Osteocyte (in vitro differentiated cells): ENCODE measurements around the gene P2RX6. TPM values are rescaled to one million over a fixed set of nuclear protein-coding genes. Genes with fewer than 3 reads are reported as not detected.
"Not testable (repeated sequence)": the region's sequence is repeated elsewhere in the genome, so short reads cannot be mapped to it uniquely, and the experiment has no call there.

Source experiments
- DNase-seq: peaks from one replicate; pipeline ENCODE4 v3.0.0; 2021; ENCODE audit warnings: mixed read lengths; ENCODE audit not compliant: unreplicated experiment; ENCODE audit errors: extremely low spot score
- H3K27ac Mint-ChIP-seq: one replicate; pipeline ENCODE4 v1.8.0; 2021; ENCODE audit warnings: mild to moderate bottlenecking, mixed read lengths; ENCODE audit not compliant: unreplicated experiment
- H3K27me3 Mint-ChIP-seq: one replicate; pipeline ENCODE4 v1.8.0; 2021; ENCODE audit warnings: mixed read lengths; ENCODE audit not compliant: unreplicated experiment
- H3K36me3 Mint-ChIP-seq: one replicate; pipeline ENCODE4 v1.8.0; 2021; ENCODE audit warnings: mixed read lengths; ENCODE audit not compliant: unreplicated experiment
- H3K4me1 Mint-ChIP-seq: one replicate; pipeline ENCODE4 v1.8.0; 2021; ENCODE audit warnings: mixed read lengths; ENCODE audit not compliant: unreplicated experiment
- H3K4me3 Mint-ChIP-seq: one replicate; pipeline ENCODE4 v1.8.0; 2021; ENCODE audit warnings: mild to moderate bottlenecking, moderate library complexity, mixed read lengths; ENCODE audit not compliant: unreplicated experiment
- H3K9me3 Mint-ChIP-seq: one replicate; pipeline ENCODE4 v1.8.0; 2021; ENCODE audit warnings: mixed read lengths; ENCODE audit not compliant: unreplicated experiment
- total RNA-seq: library from RNA; stranded (reverse); gene quantifications from 2 replicates; pipeline ENCODE4 v1.2.1, GENCODE V29; 2021
- TF ChIP-seq, protein P1 (sequence below): fragments of 200-600 bp; sonication (generic); IDR thresholded peaks from 2 replicates; pipeline ENCODE4 v1.5.0; 2021; ENCODE audit warnings: antibody characterized with exemption, mild to moderate bottlenecking, moderate library complexity

P2RX6 gene
- total RNA-seq, 1 donor from 2014 or later, result 3.5 TPM

DNA sequence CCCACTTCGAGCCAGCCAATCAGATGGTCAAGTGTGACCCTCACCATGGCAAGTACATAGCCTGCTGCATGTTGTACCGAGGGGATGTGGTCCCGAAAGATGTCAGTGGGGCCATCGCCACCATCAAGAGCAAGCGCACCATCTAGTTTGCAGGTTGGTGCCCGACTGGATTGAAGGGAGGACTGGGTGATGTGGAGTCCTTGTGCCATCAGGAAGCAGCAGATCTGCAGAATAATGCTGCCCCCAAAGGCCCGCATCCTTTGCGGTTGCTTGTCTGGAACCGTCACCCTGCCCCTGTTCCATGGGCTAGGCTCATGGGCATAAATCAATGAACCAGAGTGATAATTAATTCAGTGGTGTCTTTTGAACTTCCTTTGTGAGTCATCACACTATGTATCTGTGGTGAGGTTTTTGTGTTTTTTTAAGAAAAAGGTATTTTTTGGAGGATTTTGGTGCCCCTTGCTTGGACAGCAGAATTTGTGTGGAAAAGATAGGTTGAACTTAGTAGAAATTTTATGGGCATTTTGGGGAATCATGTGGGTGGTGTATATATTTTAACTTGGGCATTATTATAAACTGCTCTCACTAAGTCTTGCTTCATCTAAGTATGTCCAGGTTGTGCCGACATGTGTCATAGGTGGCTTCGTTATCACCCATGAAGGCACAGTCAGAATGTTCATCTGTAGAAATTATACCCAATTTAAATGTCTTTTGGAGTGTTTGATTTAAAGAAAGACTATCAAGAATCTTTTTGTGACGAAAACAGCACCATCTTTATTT lies 53.1 kb downstream of the P2RX6 start:
- H3K4me1 Mint-ChIP-seq, result no peaks in the 10 kb centered on the region
- no peak overlapping the region for H3K4me3 Mint-ChIP-seq
- H3K9me3 Mint-ChIP-seq, result no peaks in the 10 kb centered on the region
- peaks cover 9% of the 10 kb centered on the region for H3K27me3 Mint-ChIP-seq
- no peak overlapping the region for H3K27ac Mint-ChIP-seq
- DNase-seq, result no peak
- TF ChIP-seq, protein P1, sequence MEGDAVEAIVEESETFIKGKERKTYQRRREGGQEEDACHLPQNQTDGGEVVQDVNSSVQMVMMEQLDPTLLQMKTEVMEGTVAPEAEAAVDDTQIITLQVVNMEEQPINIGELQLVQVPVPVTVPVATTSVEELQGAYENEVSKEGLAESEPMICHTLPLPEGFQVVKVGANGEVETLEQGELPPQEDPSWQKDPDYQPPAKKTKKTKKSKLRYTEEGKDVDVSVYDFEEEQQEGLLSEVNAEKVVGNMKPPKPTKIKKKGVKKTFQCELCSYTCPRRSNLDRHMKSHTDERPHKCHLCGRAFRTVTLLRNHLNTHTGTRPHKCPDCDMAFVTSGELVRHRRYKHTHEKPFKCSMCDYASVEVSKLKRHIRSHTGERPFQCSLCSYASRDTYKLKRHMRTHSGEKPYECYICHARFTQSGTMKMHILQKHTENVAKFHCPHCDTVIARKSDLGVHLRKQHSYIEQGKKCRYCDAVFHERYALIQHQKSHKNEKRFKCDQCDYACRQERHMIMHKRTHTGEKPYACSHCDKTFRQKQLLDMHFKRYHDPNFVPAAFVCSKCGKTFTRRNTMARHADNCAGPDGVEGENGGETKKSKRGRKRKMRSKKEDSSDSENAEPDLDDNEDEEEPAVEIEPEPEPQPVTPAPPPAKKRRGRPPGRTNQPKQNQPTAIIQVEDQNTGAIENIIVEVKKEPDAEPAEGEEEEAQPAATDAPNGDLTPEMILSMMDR, result no peak
- H3K36me3 Mint-ChIP-seq, result no peaks in the 10 kb centered on the region

DNA sequence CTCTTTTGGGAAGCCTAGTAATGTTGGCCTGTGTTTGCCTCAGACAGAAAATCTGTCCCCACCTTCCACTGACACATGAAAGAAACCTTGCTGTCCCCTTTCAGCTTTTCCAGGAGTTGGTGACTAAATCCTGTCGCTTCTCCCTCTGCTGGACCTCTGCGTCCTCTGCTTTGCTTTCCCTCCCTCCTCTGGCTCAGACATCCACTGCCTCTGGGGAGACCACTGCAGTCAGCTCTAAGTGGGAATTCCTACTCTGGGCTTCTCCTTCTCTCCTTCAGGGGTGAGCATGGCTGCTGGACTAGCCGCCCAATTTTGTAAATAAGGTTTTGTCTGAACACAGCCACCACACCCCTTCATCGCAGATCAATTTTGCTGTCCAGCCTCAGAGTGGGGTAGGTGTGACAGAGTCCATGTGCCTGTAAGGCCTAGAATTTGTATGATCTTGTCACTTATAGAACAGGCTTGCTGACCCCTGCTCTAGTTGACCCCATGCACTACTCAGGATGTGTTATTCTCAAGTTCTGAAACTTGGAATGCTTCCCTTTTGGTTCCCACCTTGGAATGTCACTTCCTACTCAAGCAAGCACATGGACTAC lies 53.8 kb downstream of the P2RX6 start:
- H3K36me3 Mint-ChIP-seq, result no peaks in the 10 kb centered on the region
- H3K27ac Mint-ChIP-seq, result no peak overlapping the region
- TF ChIP-seq, protein P1, result no peak
- H3K27me3 Mint-ChIP-seq, result peaks cover 9% of the 10 kb centered on the region
- H3K4me1 Mint-ChIP-seq, result no peaks in the 10 kb centered on the region
- no peaks in the 10 kb centered on the region for H3K9me3 Mint-ChIP-seq
- no peak overlapping the region for H3K4me3 Mint-ChIP-seq
- DNase-seq, result no peak

DNA sequence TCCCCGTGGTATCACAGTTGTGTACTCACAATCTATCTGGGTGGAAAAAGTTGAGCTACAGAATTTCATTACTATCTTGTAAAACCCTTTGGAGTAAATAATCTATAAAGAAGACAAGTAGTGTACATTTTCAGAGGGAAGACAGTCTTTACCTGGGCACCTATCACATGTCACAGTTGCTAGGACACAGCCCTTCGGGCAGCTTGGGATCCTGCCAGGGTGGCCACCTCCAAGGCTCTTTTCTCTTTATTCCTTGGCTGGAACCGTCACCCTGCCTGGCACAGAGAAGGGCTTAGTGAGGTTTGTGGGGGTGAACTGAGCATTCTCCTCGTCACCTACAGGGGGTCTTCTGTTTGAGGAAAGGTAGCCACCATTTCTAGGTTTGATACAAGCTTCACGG lies 54.4 kb downstream of the P2RX6 start:
- H3K9me3 Mint-ChIP-seq, result no peaks in the 10 kb centered on the region
- no peak overlapping the region for H3K4me3 Mint-ChIP-seq
- no peak for DNase-seq
- H3K4me1 Mint-ChIP-seq, result no peaks in the 10 kb centered on the region
- no peaks in the 10 kb centered on the region for H3K36me3 Mint-ChIP-seq
- H3K27ac Mint-ChIP-seq, result no peak overlapping the region
- H3K27me3 Mint-ChIP-seq, result peaks cover 9% of the 10 kb centered on the region
- TF ChIP-seq, protein P1, result no peak

DNA sequence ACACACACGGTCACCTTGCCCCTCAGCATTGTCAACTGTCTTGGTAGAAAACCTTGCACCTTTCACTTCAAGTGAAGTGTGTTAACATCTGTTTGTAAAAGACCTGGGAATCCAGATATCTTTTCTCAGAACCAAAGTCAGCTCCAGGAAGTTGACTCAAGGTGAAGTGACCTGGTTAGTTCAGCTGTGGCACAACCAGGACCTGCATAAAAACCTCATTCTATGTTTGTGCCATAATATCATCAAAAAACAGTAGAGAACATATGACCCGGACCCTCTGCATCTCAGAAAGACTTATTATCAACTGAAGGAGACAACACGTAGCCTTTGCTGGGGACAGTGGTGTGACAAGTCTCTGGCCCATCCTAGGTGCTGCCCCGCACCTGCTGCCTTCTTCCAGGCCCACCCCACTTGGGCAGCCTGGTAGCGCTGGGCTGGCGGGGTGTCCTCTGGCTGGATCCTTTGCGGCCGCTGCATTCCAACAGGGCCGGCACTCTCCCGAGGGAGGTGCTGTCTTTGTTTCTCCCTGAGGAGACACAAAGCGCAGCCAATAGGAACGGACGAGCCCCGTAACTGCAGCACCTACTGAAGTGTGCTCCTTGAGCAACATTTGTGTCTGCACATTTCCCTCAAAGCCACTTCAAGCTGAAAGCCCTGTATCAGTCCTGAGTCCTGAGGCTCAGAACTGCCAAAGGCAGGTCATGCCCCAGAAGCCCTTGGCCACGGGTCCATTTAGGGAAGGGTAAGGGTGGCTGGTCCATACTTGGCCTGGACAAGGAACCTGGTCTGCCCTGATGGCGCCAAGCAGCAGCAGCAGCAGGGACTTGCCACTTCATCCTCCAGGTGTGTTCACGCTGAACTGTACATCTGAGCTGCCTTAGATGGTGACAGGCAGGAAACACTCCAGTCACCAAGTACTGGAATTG lies 56.0 kb downstream of the P2RX6 start:
- H3K9me3 Mint-ChIP-seq, result no peaks in the 10 kb centered on the region
- H3K27ac Mint-ChIP-seq, result no peak overlapping the region
- H3K36me3 Mint-ChIP-seq, result no peaks in the 10 kb centered on the region
- no peaks in the 10 kb centered on the region for H3K4me1 Mint-ChIP-seq
- DNase-seq, result no peak
- H3K27me3 Mint-ChIP-seq, result no peaks in the 10 kb centered on the region
- no peak overlapping the region for H3K4me3 Mint-ChIP-seq
- TF ChIP-seq, protein P1, result no peak

DNA sequence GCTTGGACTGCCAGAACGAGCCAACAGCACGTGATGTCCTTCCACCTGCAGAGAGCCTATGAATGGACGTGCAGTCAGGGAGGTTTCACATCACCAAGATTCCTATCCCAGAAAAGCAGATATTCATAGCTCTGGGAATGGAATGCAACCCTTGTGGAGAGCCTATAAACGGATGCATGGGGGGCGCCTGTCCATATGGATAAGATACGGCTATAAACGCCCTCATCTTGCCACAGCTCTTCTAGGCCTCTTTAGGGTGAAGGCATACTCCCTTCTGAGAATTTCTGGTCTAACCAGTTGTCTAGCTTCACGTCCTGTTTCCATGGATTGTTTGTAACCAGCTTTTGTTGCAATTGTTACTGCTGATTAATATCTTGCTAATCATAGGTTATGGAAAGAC lies 56.8 kb downstream of the P2RX6 start:
- not testable (repeated sequence) for H3K4me3 Mint-ChIP-seq, H3K27ac Mint-ChIP-seq, H3K4me1 Mint-ChIP-seq, DNase-seq, H3K36me3 Mint-ChIP-seq, H3K27me3 Mint-ChIP-seq, H3K9me3 Mint-ChIP-seq
